A673 (cell line): ENCODE data around the gene CCDC85B. TPM values are rescaled to one million over a fixed set of nuclear protein-coding genes. Genes with fewer than 3 reads are reported as not detected.

Source experiments
- BruUV-seq: library from RNA; stranded (reverse); fragments of 400-500 nt; replicated peaks from 2 replicates; lab custom pipeline; 2021; lab: Mats Ljungman, UMichigan
- CTCF ChIA-PET: fragments of 300-600 bp; sonication (Branson Sonifier 250); formaldehyde crosslinking; loops from one replicate; lab custom pipeline; 2022; ENCODE audit warnings: antibody characterized with exemption; lab: Charles Lee
- POLR2A ChIA-PET: fragments of 300-600 bp; sonication (Branson Sonifier 250); formaldehyde crosslinking; loops from one replicate; lab custom pipeline; 2022; ENCODE audit warnings: antibody characterized with exemption; ENCODE audit not compliant: low non-redundant PET; lab: Charles Lee
- DNase-seq: peaks from one replicate; pipeline ENCODE4 v3.0.0-alpha.2; 2015; ENCODE audit warnings: low spot score
- H3K27ac ChIP-seq: fragments of 200-600 bp; sonication (generic); 2 replicates; pipeline ENCODE4 v1.5.1; 2016; ENCODE audit warnings: mixed run types, low read depth, mild to moderate bottlenecking, mixed read lengths, antibody characterized with exemption, low read length; ENCODE audit not compliant: poor library complexity, severe bottlenecking
- H3K27me3 ChIP-seq: fragments of 200-600 bp; sonication (generic); replicated peaks from 2 replicates; pipeline ENCODE4 v1.6.1; 2017; ENCODE audit warnings: mixed run types, low read depth, mild to moderate bottlenecking, mixed read lengths, antibody characterized with exemption, low read length; ENCODE audit not compliant: insufficient read depth, poor library complexity
- H3K36me3 ChIP-seq: fragments of 200-600 bp; sonication (generic); 2 replicates; pipeline ENCODE4 v1.6.1; 2016; ENCODE audit warnings: mixed run types, mild to moderate bottlenecking, mixed read lengths, antibody characterized with exemption, low read length; ENCODE audit not compliant: insufficient read depth, poor library complexity, severe bottlenecking
- H3K4me1 ChIP-seq: fragments of 200-600 bp; sonication (generic); 2 replicates; pipeline ENCODE4 v1.6.1; 2017; ENCODE audit warnings: mixed run types, mild to moderate bottlenecking, mixed read lengths, antibody characterized with exemption, low read length; ENCODE audit not compliant: insufficient read depth, poor library complexity, severe bottlenecking
- H3K4me3 ChIP-seq: fragments of 200-600 bp; sonication (generic); 2 replicates; pipeline ENCODE4 v1.5.1; 2016; ENCODE audit warnings: low read depth, mixed run types, mild to moderate bottlenecking, mixed read lengths, low read length; ENCODE audit not compliant: poor library complexity, severe bottlenecking
- H3K9me3 ChIP-seq: fragments of 200-600 bp; sonication (generic); 2 replicates; pipeline ENCODE4 v1.6.1; 2016; ENCODE audit warnings: mixed run types, low read depth, mild to moderate bottlenecking, mixed read lengths, antibody characterized with exemption, low read length; ENCODE audit not compliant: poor library complexity, severe bottlenecking
- CTCF ChIP-seq: fragments of 300-800, 200-600 bp; sonication (generic); conservative IDR thresholded peaks from 2 replicates; pipeline ENCODE4 v1.5.1; 2017; ENCODE audit warnings: low read depth, mild to moderate bottlenecking, antibody characterized with exemption, low read length, moderate library complexity, mixed read lengths
- EZH2 ChIP-seq: fragments of 200-600 bp; sonication (generic); IDR thresholded peaks from 2 replicates; pipeline ENCODE4 v1.6.1; 2017; ENCODE audit warnings: borderline replicate concordance, low read depth, mild to moderate bottlenecking, mixed read lengths, antibody characterized with exemption, low read length; ENCODE audit not compliant: poor library complexity, severe bottlenecking
- intact Hi-C: fragments of 100-400 bp; cut with micrococcal nuclease; formaldehyde crosslinking; loops from one replicate; pipeline ENCODE4 v1.10.0; 2022; ENCODE audit not compliant: unreplicated experiment
- total RNA-seq: library from RNA; stranded (reverse); gene quantifications from 2 replicates; pipeline ENCODE4 v1.2.3, GENCODE V29; 2021

The CCDC85B gene
- total RNA-seq, 1 experiment from 2014 or later, result 32.3 TPM

DNA sequence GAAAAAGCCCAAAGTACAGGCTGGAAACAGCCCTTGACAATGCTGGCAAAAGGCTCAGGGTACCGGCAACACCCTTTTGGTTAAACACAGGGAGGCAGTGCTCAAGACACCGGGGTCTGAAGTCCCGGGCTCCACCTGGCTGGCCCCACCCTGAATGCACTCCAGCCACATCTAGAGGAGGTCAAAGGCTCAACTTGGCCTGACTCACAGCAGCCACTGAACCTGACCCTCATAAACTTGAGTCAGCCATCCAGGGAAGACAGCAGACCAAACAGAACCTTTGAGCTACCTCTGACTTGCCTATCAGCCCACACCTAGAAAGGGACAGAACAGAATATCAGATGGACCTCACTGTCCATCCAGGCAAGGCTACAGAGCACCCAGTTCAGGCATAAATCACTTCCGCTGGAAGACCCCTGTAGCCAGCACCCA is 36.3 kb upstream of the CCDC85B start:
- intact Hi-C loops, result no loop called here
- DNase-seq, result no peak
- POLR2A ChIA-PET, result no interaction called here
- CTCF ChIA-PET, result no interaction called here
- TF ChIP-seq EZH2, result no peak
- TF ChIP-seq CTCF, result no peak
- no peaks in the 10 kb centered on the region for H3K9me3 ChIP-seq
- peaks cover 57% of the 10 kb centered on the region for H3K36me3 ChIP-seq
- no peak overlapping the region for H3K4me3 ChIP-seq
- peaks cover 8% of the 10 kb centered on the region for H3K4me1 ChIP-seq
- no peaks in the 10 kb centered on the region for H3K27me3 ChIP-seq
- BruUV-seq, result no TSS peak
- no peak overlapping the region for H3K27ac ChIP-seq

DNA sequence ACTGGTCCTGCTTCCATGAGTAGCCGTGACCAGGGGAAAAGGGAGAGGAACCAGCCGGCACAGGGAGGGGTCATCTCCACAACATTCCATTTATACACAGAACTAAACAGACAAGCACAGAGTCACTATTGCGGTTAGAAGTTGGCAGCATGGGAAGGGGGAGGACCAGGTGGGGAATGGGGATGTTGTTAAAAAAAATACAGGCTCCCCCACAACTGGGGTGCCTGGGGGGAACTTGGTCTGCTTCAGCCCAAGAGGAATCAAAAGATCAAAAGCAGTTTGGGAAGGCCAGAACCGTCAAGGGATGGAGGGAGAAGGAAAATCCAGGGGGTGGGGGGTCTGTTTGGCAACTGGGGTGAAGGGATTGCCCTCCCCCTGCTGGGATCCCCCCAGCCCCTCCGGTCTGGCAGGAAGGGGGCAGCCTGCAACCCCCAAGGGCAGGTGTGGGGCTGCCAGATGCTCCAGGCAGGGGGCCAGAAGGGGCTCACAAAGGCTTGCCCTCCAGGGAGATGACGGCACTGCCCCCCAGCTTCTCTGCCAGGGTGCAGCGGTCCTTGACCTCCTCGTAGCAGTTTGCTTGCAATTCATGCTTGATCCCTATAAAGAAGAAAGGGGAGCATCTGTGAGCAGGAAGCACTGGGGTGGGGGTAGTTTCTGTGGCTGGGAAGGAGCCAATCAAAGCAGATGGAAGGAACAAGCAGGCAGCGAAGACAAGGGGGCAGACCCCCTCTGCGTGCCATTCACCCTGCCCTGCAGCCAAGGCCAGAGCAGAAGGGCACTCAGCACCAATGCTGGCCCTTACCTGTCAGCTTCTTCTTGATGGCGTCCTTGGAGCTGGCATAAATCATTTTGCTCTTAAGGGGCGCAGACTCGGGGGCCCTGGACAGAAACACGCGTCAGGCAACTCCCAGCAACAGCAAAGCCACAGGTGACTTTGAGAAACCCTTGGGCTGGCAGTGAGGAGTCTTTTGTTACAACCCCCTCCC is 35.3 kb upstream of the CCDC85B start:
- H3K36me3 ChIP-seq, result peaks cover 57% of the 10 kb centered on the region
- intact Hi-C loops, result loop anchor here (5.0 kb wide), 1 partner anchor 1078 kb away; the partner anchor contains the start of gene SF1
- no peaks in the 10 kb centered on the region for H3K9me3 ChIP-seq
- H3K27me3 ChIP-seq, result no peaks in the 10 kb centered on the region
- DNase-seq, result peak; percentile 4
- ChIA-PET POLR2A (no interaction called here), CTCF (no interaction called here)
- no peak for TF ChIP-seq CTCF
- TF ChIP-seq EZH2, result no peak
- H3K4me3 ChIP-seq, result no peak overlapping the region
- BruUV-seq, result TSS peak; percentile 70
- peaks cover 13% of the 10 kb centered on the region for H3K4me1 ChIP-seq
- H3K27ac ChIP-seq, result no peak overlapping the region

DNA sequence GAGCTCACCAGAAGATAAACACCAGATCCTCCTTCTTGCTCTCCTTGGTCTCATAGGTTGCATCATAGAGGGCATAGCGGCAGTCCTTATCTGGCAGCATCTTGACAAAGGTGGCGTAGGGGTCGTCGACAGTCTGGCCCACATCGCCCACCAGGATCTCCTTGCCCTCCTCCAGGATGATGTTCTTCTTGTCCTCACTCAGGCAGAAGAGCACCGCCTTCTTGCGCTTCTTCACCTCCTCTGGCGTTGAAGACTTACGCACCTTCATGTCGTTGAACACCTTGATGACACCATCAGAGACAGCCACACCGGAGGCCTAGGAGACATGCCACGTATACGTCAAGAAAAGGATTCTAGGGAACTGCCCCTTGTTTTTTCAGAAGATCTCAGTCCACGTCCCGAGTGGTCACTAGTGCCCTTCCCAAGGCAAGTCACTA is 34.5 kb upstream of the CCDC85B start:
- peaks cover 57% of the 10 kb centered on the region for H3K36me3 ChIP-seq
- ChIA-PET POLR2A (no interaction called here), CTCF (no interaction called here)
- peak overlapping the region; percentile 95 for H3K4me3 ChIP-seq
- H3K27me3 ChIP-seq, result no peaks in the 10 kb centered on the region
- peak; percentile 4 for DNase-seq
- no peak overlapping the region for H3K27ac ChIP-seq
- no peak for TF ChIP-seq EZH2
- TF ChIP-seq CTCF, result no peak
- no peaks in the 10 kb centered on the region for H3K9me3 ChIP-seq
- intact Hi-C loops, result loop anchor here (5.0 kb wide), 1 partner anchor 1079 kb away; the partner anchor contains the start of gene SF1
- H3K4me1 ChIP-seq, result peaks cover 13% of the 10 kb centered on the region
- BruUV-seq, result no TSS peak
